Measurements from ENCODE around the gene CYP4F3.
"Not testable (repeated sequence)": the region's sequence is repeated elsewhere in the genome, so short reads cannot be mapped to it uniquely, and the experiment has no call there.

CYP4F3 gene, protein sequence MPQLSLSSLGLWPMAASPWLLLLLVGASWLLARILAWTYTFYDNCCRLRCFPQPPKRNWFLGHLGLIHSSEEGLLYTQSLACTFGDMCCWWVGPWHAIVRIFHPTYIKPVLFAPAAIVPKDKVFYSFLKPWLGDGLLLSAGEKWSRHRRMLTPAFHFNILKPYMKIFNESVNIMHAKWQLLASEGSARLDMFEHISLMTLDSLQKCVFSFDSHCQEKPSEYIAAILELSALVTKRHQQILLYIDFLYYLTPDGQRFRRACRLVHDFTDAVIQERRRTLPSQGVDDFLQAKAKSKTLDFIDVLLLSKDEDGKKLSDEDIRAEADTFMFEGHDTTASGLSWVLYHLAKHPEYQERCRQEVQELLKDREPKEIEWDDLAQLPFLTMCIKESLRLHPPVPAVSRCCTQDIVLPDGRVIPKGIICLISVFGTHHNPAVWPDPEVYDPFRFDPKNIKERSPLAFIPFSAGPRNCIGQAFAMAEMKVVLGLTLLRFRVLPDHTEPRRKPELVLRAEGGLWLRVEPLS

DNA sequence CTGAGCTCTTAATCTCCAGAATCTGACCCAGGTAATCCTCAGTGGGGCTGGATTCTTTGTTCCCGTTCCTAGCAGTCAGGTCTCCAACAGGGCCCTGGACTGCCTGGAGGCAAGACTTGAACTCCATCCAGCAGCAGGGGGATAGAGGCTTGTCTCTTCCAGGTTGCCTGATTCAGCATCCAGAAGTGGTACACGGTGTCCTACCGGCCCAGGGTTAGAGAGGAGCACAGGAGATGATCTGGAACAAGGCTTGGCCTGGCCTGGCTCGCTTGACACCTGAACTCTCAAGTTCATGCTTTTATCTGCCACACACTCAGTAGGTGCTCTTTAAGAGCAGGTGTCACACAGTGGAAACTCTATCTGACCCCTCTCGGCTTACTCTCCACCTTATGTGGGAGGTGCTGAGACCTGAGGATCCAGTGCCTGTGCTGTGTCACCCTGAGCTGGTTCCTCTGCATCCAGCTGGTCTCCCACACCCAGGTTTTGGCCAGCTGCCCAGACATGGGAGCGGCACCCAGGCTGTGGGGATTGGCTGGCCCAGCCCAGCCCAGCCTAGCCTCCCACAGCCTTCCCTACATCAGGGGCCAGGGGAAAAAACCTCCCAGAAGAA is at the start of gene CYP4F3:
TSS of gene CYP4F3 (plus strand) at position 604 of the 610 bp plus-strand sequence. CDS start 519 bp downstream, outside the sequence.
- TF ChIP-seq, protein P1, sequence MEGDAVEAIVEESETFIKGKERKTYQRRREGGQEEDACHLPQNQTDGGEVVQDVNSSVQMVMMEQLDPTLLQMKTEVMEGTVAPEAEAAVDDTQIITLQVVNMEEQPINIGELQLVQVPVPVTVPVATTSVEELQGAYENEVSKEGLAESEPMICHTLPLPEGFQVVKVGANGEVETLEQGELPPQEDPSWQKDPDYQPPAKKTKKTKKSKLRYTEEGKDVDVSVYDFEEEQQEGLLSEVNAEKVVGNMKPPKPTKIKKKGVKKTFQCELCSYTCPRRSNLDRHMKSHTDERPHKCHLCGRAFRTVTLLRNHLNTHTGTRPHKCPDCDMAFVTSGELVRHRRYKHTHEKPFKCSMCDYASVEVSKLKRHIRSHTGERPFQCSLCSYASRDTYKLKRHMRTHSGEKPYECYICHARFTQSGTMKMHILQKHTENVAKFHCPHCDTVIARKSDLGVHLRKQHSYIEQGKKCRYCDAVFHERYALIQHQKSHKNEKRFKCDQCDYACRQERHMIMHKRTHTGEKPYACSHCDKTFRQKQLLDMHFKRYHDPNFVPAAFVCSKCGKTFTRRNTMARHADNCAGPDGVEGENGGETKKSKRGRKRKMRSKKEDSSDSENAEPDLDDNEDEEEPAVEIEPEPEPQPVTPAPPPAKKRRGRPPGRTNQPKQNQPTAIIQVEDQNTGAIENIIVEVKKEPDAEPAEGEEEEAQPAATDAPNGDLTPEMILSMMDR (conservative IDR thresholded peaks at IDR 0.05; ENCODE audit: low read depth, low read length): no peak
- H3K4me3 ChIP-seq (ENCODE audit: low read depth, low read length): no peak within 1 kb of the TSS
- DNase-seq (ENCODE audit: low read depth): no peak

DNA sequence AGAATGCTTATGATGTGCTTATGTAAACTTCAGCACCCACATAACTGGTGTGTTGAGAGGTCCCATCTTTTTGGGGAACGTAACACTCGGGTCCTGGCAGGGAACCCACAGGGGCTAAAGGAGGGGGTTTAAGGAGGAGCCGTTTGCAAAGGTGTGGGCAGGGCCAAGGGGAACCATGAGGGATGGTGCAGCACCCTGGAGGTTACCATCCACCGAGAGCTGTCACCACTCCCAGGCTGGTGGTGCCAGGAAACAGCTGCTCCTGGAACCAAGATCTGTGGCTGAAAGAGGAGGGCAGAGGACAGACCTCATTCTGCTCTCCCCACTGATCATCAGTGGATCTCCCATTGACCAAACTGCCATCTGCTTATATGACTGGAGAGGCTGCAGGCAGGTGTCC is 48.9 kb upstream of the CYP4F3 start:
- no peak for DNase-seq (ENCODE audit: low read depth)
- H3K4me3 ChIP-seq (ENCODE audit: low read depth, low read length): no peak overlapping the region
- TF ChIP-seq, protein P1 (conservative IDR thresholded peaks at IDR 0.05; ENCODE audit: low read depth, low read length): no peak

DNA sequence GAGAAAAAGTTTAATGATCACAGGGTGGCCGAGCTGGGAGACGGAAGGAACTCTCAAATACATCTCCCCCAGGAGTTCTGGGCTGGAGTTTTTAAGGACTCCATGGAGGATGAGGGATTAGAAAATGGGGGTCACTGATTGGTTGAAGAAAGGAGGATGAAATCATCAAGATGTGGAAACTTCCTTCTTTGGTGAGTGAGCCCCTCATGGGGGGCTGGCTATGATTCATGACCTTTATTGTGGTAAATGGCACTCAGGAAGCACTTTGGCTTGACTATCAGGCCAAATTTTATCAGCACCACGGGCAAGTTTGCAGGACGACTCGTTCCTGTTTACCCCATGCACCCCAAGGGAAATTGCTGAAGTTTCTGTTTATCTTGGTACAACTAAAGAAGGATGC is 48.2 kb upstream of the CYP4F3 start:
- DNase-seq (ENCODE audit: low read depth); H3K4me3 ChIP-seq (ENCODE audit: low read depth, low read length): not testable (repeated sequence)

DNA sequence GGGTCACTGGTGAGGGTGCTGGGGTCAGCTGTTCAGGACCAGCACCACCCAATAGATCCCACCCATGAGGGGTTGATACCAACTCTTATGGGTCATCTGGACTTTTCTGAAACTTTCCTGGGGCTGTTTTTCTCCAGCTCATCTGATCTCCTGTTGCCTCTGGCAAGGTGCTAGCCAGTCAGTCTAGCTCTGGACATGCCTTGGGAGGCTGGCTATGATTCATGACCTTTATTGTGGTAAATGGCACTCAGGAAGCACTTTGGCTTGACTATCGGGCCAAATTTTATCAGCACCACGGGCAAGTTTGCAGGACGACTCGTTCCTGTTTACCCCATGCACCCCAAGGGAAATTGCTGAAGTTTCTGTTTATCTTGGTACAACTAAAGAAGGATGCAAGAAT is 46.9 kb upstream of the CYP4F3 start:
- not testable (repeated sequence) for DNase-seq (ENCODE audit: low read depth); H3K4me3 ChIP-seq (ENCODE audit: low read depth, low read length)

DNA sequence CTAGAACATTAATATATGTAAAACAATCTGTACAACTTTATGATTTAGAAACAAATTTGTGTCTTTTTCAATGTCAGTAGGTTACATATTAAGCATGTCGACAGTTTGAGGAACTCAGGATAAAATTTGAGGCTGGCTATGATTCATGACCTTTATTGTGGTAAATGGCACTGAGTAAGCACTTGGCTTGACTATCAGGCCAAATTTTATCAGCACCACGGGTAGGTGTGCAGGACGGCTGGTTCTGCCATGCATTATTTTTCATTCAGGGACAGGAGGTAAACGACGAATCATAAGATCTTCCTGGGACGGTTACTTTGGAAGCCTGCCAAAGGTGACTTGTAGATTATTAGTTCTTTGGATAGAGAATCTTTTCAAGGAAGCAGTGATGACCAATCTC is 45.6 kb upstream of the CYP4F3 start:
- no peak overlapping the region for H3K4me3 ChIP-seq (ENCODE audit: low read depth, low read length)
- DNase-seq (ENCODE audit: low read depth): no peak
- TF ChIP-seq, protein P1 (conservative IDR thresholded peaks at IDR 0.05; ENCODE audit: low read depth, low read length): no peak

DNA sequence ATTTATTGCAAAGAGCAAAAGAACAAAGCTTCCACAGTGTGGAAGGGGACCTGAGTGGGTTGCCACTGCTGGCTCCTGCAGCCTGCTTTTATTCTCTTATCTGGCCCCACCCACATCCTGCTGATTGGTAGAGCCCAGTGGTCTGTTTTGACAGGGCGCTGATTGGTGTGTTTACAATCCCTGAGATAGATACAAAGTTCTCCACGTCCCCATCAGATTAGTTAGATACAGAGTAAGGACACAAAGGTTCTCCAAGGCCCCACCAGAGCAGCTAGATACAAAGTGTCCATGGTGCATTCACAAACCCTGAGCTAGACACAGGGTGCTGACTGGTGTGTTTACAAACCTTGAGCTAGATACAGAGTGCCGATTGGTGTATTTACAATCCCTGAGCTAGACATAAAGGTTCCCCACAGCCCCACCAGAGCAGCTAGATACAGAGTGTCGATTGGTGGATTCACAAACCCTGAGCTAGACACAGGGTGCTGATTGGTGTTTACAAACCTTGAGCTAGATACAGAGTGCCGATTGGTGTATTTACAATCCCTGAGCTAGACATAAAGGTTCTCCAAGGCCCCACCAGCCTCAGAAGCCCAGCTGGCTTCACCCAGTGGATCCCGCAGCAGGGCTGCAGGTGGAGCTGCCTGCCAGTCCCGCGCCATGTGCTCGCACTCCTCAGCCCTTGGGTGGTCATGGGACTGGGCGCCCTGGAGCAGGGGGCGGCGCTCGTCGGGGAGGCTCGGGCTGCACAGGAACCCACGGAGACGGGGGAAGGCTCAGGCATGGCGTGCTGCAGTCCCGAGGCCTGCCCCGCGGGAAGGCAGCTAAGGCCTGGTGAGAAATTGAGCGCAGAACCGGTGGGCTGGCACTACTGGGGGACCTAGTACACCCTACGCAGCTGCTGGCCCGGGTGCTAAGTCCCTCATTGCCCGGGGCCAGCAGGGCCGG is 32.4 kb upstream of the CYP4F3 start:
- H3K4me3 ChIP-seq (ENCODE audit: low read depth, low read length); DNase-seq (ENCODE audit: low read depth): not testable (repeated sequence)

DNA sequence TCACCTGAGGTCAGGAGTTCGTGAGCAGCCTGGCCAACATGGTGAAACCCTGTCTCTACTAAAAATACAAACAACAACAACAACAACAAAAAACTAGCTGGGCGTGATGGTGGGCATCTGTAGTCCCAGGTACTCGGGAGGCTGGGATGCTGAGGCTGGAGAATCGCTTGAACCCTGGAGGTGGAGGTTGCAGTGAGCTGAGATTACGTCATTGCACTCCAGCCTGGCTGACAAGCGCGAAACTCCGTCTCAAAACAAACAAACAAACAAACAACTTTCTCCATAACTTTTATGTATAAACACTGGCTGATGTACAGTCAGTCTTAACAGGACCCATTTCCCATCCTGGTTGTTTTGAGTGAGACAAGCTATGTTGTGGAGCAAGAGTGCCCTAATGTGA is 31.4 kb upstream of the CYP4F3 start:
- H3K4me3 ChIP-seq (ENCODE audit: low read depth, low read length): no peak overlapping the region
- no peak for DNase-seq (ENCODE audit: low read depth)
- TF ChIP-seq, protein P1 (conservative IDR thresholded peaks at IDR 0.05; ENCODE audit: low read depth, low read length): no peak

DNA sequence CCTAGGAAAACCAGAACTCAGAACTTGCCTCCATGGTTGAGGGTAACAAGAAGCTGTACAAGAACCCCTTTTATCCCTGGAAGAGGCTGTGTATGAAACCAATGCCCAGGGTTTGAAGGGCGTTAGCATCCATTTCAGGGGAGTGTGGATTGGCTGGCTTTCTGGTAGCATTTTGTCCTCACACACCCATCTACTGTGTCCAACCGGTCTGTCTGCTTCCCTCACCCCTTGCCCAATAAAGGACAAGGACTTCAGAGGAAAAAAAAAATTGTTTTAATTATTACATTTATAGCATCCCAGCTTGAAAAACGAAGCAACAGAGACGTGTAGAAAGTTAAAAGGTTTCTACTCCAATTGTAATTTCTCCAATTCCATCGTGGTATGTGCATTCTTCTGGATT is 28.4 kb upstream of the CYP4F3 start:
- TF ChIP-seq, protein P1 (conservative IDR thresholded peaks at IDR 0.05; ENCODE audit: low read depth, low read length): no peak
- H3K4me3 ChIP-seq (ENCODE audit: low read depth, low read length): no peak overlapping the region
- DNase-seq (ENCODE audit: low read depth): no peak
